Measurements from ENCODE around the gene PSMB3.
"Not testable (repeated sequence)": the region's sequence is repeated elsewhere in the genome, so short reads cannot be mapped to it uniquely, and the experiment has no call there.

The PSMB3 gene

DNA sequence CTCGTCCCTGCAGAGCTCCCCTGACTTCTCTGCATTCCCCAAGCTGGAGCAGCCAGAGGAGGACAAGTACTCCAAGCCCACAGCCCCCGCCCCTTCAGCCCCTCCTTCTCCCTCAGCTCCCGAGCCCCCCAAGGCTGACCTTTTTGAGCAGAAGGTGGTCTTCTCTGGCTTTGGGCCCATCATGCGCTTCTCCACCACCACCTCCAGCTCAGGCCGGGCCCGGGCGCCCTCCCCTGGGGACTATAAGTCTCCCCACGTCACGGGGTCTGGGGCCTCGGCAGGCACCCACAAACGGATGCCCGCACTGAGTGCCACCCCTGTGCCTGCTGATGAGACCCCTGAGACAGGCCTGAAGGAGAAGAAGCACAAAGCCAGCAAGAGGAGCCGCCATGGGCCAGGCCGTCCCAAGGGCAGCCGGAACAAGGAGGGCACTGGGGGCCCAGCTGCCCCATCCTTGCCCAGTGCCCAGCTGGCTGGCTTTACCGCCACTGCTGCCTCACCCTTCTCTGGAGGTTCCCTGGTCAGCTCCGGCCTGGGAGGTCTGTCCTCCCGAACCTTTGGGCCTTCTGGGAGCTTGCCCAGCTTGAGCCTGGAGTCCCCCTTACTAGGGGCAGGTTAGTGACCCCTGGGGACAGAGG is 36.1 kb upstream of the PSMB3 start:
- DNase-seq: no peak

DNA sequence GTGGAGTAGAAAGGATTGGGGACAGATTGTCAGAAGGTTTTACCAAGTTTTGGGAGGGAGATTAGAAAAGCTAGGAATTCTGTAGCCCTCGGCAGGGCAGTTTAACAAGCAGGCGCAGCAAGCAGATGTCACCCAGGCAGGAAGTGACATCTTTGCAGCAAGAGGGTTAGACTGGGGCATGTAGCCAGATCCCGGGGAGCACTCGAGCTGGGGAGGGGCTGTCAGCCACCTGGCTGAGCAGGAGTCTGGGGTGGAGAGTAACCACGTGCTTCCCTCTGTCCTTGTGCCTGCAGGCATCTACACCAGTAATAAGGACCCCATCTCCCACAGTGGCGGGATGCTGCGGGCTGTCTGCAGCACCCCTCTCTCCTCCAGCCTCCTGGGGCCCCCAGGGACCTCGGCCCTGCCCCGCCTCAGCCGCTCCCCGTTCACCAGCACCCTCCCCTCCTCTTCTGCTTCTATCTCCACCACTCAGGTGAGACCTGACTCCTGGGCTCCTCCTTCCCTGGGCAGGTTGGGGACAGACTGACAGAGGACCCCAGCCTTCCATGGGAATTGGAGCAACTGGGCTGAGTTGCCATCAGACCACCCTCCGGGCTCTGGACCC is 35.3 kb upstream of the PSMB3 start:
- no peak for DNase-seq

DNA sequence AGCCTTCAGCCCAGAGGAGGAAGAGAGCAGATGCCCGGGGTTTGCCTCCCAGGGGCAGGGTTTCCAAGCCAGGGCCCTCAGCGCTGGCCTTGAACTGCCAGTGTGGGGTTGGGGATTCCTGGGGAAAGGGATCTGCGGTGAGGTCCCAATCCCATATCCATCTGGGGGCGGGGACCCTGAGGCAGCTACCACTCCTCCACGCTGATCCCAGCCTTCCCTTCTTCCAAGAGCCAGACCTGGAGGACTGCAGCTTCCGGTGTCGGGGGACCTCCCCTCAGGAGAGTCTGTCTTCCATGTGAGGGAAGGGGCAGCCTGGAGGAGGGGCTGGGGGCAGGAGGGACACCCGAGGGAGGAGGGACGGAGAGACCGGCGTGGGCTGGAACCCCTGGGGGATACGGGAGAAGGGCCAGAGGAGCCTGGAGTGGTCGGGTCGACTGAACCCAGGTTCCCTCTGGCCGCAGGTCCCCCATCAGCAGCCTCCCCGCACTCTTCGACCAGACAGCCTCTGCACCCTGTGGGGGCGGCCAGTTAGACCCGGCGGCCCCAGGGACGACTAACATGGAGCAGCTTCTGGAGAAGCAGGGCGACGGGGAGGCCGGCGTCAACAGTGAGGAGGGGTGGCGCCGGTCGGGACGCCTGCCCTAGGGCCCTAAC is 33.1 kb upstream of the PSMB3 start:
- no peak for DNase-seq

DNA sequence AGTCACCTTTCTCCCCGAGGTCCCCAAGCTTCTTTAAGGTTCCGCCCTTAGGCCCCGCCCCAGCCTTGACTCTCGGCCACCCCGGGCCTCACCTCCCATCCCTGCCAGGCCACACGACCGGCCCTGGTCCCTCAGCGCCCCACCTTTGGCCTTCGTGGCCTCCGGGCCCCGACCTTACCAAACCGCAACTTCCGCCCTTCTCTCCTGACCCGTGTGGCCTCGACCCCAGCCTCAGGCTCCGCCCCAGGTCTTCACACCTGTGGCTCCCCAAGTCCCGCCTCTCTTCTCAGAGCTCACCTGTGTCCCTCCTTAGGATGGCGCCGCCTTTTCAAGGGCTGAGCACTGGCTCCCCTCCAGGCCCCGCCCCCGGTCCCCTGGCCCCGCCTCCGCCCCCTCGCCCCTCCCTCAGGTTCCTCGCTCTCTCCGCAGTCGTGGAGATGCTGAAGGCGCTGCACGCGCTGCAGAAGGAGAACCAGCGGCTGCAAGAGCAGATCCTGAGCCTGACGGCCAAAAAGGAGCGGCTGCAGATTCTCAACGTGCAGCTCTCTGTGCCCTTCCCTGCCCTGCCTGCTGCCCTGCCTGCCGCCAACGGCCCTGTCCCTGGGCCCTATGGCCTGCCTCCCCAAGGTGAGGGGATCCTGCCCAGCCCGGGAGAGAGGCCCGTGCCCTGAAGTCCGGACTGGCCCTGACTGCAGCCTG is 32.4 kb upstream of the PSMB3 start:
- no peak for DNase-seq

DNA sequence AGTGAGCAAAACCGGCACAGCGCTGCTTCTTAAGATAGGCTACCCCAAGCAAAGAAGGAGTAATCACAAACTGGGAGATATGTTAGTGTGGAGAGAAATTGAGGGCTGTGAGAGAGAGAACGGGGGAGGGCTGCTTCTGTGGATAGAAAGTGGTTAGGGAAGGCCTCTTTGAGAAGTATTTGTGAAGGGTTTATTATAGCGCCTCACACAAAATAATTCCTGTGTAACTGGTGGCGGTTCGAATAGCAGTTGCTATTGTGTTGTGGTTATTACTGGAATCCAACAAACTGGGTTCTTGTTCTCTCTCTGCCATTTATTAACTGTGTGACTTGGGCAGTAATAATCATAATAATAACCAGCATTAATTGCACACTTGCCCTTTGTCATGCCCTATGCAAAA is 31.6 kb upstream of the PSMB3 start:
- no peak for DNase-seq

DNA sequence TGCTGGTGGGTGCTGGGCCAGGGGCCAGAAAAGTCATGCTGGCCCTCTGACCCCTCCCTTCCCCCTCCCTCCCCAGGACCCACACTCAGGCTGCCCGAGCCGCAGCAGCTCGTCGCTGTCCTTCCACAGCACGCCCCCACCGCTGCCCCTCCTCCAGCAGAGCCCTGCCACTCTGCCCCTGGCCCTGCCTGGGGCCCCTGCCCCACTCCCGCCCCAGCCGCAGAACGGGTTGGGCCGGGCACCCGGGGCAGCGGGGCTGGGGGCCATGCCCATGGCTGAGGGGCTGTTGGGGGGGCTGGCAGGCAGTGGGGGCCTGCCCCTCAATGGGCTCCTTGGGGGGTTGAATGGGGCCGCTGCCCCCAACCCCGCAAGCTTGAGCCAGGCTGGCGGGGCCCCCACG is 30.7 kb upstream of the PSMB3 start:
- no peak for DNase-seq

DNA sequence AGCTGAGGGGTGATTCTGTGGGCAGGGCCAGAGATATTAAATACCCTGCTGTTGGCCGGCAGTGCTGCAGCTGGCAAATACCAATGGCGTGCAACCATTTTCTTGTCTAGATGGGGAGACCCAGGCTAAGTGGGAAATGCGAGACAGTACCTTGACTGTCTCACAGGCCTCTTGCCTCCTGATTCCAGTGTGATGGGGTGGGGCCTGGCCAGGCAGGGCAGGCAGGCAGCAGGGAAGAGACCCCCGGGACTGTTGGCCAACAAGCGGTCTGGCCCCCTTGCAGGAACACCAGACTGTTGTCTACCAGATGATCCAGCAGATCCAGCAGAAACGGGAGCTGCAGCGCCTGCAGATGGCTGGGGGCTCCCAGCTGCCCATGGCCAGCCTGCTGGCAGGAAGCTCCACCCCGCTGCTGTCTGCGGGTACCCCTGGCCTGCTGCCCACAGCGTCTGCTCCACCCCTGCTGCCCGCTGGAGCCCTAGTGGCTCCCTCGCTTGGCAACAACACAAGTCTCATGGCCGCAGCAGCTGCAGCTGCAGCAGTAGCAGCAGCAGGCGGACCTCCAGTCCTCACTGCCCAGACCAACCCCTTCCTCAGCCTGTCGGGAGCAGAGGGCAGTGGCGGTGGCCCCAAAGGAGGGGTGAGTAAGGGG is 28.1 kb upstream of the PSMB3 start:
- DNase-seq: no peak

DNA sequence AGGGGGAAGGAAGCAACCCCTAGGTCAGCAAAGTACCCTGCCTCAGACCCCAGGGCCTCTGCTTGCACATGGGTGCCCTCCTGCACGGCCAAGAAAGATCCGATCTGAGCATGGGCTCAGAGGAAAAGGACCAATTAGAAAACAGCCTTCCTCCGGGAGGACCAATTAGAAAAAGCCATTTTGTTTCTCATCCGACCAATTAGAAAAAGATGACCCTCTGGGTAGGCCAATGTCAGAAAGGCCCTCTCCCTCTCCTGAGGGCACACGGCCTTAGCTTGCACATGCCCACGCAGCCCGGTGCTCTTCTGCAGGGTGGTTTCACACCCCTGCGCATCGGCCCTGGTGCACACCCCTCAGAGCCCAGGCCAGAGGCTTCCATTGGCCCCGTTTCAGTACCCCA is 27.5 kb upstream of the PSMB3 start:
- DNase-seq: no peak

DNA sequence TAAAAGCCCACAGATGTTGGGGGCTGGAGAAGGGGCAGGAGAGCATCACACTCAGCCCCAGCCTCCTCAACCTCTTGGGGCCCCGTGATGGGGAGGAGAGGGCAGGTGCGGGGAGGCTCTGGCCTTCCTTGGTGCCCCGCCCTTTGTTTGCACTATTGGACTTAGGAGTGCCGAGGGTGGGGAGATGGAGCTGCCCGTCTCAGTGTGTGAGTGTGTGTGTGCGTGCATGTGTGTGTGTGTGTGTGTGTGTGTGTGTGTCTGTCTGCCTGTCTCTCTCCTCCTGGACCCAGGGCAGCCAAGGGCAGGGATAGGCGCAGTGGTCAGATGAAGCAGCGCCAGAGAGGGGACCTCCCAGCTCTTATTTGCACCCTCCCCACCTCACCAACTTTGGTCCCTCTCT is 26.4 kb upstream of the PSMB3 start:
- not testable (repeated sequence) for DNase-seq

DNA sequence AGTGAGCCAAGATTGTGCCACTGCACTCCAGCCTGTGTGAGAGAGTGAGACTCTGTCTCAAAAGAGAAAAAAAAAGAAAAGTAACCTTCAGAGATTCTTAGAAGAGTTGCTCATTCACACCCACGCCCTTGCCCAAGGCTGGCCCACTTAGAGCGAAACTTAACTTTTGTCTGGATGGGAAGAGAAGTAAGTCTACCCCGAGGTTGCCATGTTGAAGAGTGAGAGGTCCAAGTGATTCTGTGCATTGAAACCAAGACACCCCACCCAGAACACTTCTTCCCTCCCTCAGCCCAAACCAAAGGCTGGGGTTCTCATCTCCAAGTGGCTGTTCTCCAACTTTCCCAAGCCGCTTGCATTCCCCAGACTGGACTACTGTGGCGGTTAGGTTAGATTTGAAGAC is 24.8 kb upstream of the PSMB3 start:
- DNase-seq: no peak

DNA sequence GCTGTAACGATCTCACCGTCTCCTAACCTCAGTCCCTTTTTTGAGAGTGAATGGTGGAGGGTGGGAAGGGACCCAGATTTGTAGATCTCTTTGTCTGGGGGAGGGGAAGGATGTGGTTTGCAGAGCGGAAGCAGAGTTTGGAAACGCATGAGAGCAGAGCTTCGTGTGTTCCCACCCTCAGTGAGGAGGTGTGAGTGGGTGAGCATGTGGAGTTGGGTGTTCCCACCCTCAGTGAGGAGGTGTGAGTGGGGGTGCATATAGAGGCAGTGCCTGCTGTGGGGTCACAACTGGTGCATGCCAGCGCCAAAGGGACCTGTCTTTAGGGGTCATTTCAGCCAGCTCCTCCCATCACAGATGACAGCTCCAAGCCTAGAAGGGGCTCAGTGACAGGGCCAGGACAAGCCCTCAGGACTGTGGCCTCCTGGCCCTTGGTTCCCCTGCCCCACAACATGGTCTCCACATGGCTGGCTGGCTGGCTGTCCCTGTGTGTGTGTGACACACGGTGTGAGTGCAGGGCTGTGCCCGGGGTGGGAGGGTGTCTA is 24.2 kb upstream of the PSMB3 start:
- DNase-seq: peak; percentile 56

DNA sequence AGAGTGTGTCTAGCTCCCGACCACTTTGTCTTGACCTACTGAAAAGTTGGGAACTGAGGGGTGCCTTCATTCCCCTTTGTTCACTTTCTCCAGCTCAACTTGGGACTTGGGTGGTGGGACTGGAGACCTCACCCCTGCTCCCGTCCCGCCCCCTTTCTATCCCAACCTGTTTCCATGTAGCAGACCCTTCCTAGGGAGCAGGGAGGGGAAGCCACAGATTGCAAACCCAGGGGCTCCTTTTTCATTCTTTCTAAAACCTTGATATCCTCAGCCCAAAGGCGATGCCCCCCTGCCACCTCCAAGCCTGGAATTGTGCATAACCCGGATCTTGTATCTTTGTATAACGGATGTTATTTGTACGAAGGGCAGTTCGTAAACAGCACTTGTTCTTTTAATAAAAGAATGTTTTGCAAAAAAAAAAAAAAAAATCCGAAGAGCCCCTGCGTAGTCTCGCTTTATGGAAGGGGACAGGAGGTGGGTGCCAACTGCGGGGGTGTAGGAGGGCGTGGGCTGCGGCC is 23.1 kb upstream of the PSMB3 start:
- no peak for DNase-seq

DNA sequence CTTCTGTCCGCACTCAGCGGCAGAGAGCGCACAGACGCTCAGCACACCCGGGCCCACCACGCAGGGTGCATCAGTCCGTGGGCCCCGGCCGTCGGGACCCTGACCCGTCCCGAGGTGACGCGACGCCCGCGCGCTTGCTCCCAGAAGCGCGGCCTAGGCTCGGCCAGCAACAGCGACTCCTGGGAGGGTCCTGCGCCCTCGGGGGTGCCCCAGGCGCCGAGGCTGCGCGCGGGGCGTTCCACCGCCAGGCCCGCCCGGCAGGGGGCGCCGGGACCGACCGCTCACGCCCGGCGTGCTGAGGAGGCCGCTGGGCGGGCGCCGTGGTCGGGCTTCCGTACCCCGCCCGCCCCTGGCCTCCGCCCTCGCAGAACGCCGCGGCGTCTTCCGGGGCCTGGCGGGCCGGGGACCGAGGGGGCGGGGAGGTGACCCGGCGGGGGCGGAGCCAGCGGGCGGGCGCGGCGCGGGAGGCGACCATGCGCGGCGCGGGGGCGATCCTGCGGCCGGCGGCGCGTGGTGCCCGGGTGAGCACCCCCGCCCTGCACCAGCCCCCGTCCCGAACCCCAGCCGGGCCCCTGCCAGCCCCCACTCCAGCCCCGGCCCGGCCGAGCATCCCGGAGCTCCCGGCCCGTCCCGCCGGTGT is 22.5 kb upstream of the PSMB3 start, which contains the start of gene CISD3:
TSS of gene CISD3 (plus strand) at position 456 of the 640 bp plus-strand sequence. CDS start at position 474, 18 bp downstream.
- DNase-seq: peak; percentile 80

DNA sequence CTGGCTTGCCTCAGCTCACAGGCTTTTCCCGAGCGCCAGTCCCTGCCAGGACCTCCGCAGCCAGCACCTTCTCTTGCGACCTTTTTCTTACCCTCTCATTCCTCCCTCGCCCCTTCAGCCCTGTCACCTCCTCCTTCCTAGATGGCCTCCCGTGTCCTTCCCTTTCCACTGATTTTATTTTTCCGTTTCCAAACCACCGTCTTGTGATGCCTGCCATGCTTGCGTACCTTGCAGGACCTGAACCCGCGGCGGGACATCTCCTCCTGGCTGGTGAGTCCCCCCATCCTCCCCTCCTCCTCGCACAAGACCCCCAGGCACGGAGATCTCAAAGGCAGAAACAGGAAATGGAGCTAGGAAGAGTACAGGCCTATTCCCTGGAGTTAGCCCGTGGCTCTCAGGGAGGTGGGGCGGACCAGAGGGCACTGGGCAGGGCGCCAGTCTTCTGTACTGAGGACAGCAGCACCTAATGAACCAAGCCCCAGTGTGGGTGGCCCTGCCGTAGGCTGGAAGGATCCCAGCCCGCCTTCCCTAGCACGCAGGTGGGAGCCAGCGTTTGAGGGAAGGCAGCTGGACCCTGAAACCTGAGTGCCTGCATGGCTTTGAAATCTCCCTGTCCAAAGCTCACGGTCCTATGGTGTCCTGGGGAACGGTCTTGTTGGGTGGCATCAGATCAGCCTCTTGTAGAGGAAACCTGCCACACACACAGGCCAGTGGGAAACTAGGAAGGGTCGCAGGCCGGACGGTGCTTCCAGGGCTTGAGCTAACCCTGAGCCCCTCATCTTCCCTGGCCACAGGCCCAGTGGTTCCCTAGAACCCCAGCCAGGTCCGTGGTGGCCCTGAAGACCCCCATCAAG is 21.8 kb upstream of the PSMB3 start:
- DNase-seq: no peak

DNA sequence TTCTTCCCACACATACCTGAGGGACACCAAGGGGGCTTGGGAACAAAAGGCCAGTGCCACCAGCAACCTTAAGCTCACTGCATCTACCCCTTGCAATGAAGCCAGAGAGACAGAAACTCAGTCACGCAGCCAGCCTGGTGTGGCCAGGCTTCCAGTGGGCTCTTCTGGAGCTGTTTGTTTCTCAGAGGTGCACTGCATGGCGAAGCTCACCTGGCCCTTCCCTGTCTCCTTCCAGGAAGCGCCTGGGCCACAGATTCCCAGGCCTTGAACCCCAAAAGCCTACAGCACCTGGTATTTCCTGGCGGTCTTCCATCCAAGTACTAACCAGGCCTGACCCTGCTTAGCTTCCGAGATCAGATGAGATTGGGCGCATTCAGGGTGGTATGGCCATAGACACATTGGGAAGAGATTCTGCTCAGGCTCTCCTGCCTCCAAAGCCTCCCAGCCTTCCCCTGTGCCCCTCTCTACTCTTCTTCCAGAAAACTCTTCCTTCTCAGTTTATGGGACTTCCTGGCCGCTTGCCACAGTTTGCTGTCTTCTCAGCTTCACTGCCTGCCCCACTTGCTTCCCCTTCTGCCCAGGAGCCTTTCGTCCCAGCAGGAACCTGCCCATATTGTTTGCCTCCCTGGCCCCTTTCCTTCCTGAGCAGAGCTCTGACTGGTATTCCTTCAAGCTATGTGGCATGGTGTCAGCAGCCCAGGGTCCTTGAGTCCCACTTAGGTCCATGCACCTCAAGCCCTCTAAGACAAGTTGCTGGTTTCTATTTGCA is 20.8 kb upstream of the PSMB3 start:
- DNase-seq: no peak

DNA sequence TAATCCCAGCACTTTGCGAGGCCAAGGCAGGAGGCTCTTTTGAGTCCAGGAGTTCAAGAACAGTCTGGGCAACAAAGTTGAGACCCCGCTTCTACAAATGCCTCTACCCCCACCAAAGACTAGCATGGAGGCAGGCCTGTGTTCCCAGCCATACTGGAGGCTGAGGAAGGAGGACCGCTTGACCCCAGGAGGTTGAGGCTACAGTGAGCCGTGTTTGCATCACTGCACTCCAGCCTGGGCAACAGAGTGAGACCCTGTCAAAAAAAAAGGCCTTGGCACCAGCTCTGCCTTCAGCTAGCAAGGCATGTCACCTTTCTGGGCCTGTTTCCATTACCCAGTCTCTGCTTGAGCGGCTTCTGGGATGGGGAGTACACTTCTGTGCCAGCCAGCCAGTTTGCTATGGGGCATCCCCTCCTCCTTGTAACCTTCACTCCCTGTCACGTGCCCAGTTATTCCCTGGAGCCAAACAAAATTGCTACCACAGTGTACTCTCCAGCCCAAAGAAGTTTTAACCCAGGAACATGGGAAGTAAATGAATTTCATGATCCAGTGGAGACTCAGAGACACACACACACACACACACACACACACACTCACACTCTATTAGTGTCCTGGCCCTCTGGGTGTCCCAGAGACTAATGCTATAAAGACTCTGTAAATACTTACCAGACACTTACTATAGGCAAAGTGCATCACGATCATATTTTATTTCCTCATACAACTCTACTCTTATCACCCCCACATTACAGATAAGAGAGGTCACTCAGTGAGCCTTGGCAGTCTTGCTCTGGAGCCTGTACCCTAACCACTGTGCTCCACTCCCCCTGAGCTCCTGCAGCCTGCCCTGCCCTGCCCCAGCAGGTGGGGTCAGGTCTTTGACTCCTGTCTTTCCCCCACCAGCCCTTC is 19.9 kb upstream of the PSMB3 start:
- DNase-seq: no peak

DNA sequence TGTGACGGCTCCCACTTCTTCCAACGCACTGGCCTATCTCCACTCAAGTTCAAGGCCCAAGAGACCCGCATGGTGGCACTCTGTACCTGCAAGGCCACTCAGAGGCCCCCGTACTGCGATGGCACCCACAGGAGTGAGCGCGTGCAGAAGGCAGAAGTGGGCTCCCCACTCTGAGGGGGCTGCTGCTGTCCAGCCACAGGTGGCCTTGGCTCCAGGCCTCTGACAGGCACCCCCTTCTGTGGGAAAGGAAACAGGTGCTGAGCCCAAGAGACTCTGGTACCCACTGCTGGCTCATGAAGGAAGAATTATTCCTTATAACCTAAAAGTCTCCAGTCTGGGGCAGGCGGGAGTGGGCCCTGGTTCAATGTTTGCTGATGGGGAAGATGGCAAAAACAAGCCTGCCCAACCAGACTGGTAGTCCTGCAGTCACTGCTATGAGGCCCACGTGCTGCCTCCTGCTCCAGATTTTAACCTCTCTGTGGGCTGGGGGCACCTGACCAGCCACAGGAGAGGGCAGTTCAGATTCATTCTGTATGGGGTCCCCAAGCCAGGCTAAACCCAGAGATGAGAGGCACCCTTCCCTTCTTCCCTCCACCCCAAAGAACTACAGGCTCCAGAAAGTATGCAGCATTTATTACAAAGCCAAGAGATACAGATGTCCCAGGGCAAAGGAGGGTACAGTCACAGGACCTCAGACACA is 19.1 kb upstream of the PSMB3 start:
- DNase-seq: no peak

All from T-helper 9 cell (primary cell).